C4-2B (cell line): ENCODE results near the gene KISS1.

Source experiments
- CTCF ChIP-seq: fragments of 450-650 bp; conservative IDR thresholded peaks from 2 replicates; pipeline ENCODE4 v1.5.1; 2017; ENCODE audit warnings: mild to moderate bottlenecking
- ZFX ChIP-seq: fragments of 450-650 bp; IDR thresholded peaks from 2 replicates; pipeline ENCODE4 v1.6.1; 2017

GRCh38 chr1:204222006-204222763 is 25.9 kb upstream of the KISS1 start:
- no peak for TF ChIP-seq CTCF
- no peak for TF ChIP-seq ZFX
